ENCODE measurements around the gene TNNT2.

The TNNT2 gene

DNA sequence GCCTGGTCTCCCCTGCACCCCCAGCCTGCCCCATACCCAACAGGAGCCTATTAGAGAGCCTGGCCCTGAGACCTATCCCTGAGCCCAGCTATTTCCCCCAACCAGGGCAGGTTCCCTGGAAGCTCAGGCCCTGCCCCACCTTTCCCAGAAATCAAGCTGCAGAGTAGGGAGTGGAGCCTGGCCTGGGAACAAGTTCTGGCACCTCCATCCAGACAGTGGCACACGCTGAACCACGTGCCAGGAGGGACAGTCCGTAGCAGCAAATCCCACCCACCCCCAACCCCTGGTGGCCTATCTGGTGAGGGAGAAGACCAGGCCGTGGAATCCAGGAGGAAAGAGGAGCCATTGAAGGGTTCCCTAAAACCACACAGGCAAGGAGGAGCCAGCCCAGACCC is 22.6 kb downstream of the TNNT2 start:
- DNase-seq, result no peak

DNA sequence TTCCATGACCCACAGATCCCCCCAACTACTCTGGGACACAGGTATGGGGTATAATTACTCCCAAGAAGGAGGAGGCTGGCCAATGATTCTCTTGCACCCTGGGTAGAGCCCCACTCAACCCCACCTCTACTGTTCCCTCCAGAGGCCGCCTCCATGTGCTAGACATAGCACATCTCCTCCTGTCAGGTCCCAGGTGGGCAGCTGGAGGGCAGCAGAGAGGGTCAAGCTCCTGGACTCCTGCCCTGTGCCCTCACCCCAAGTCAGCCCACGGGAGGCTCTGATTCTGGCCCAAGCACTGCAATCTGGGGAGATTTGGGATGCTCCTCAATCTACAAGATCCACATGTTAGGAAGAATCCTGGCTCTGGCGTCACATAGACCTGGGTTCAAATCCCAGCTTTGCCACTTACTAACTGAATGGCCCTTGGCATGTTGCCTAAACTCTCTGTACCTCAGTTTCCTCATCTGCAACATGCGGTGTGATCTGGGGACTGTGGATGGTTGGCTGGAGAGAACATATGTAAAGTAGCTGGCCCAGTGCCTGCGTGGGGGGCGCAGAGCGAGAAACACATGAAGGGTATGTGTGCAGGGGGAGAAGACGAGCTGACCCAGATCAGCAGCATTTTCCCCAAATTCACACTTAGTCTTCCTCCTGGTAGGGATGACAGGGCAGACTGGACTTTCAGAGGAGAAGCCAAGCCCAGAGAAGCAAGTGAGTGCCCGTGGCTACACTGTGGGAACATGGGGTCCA is 23.2 kb downstream of the TNNT2 start:
- DNase-seq, result no peak

DNA sequence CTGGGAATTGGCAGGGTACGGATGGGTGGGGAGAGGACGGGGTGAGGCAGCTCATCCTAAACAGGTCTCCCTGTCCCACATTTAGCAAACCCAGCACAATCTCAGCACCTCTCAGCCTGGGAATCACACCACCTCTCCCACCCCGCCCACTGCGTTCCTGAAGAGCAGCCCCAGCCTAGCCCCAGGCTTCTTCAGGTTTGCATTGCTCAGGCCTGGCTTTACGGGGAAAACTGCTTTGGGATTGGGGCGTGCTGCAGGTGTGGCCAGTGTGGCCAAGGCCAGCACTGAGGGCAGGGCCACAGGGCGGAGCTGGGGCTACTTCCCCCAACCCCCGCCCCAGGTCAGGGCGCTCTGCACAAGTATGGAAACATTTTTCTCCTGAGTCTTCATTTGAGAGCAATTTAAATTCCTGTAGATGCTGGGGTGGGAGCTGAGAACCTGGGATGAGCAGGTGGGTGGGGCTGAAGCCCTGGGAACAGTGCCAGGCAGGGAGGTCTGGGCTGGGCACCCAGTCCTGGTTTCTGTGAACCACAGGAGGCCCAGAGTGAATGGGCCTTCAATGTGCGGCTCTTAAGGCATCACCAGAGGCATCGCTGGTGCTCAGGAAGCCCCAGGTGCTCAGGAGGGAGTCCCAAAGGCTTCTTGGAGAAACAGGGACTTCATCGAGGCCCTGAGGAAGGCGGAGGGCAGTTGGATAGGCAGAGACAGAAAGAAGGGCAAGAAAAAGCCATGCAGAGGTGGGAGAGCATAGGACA is 24.1 kb downstream of the TNNT2 start:
- DNase-seq, result no peak

DNA sequence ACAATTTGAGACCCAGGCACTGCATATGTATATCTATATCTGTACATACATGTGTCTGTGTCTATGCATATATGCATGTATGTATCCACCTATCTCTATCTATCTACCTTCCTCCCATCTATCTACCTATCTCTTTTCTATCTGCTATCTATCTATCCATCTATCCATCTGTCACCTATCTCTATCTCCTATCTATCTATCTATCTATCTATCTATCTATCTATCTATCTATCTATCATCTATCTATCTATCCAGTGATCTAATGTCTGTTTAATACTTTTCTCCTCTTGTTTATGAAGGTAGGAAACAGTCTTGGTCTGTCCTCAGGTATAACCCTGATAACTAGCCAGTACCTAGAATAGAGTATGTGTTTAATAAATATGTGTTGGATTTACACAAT is 25.9 kb downstream of the TNNT2 start:
- no peak for DNase-seq

DNA sequence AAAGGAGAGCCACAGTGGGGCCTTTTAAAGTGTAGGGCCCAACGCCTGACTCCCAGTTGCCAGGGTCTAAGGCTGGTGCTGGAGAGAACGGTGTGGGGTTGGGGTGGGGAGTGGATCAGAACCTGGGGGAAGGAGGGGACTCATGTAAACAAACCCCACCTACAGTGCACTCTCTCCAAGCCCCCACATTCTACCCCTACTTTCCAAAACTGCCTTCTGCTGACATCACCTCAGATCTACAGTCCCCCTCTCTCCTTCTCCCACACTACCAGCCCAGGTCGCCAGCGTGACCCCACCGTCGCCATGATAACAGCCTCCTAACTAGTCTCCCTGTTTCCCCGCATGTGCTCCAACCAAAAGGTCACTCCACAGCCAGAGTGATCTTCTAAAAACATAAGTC is 26.6 kb downstream of the TNNT2 start:
- DNase-seq, result no peak

DNA sequence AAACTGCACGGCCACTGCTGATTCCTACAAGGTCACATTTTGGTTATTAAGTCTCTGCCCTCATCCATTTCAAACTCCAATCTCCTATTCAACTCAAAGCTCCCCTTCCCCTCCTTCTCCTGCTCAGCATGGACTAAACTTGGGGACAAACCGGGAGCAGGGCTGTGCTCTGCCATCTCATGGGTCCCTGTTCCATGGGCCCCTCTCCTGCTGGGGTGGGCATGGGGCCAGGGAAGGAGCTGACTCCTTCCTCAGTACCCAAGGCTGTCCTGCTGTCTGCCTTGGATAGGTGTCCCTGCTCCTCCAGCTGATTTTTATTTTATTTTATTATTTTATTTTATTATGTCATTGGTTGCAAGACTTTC is 27.1 kb downstream of the TNNT2 start:
- DNase-seq, result no peak

DNA sequence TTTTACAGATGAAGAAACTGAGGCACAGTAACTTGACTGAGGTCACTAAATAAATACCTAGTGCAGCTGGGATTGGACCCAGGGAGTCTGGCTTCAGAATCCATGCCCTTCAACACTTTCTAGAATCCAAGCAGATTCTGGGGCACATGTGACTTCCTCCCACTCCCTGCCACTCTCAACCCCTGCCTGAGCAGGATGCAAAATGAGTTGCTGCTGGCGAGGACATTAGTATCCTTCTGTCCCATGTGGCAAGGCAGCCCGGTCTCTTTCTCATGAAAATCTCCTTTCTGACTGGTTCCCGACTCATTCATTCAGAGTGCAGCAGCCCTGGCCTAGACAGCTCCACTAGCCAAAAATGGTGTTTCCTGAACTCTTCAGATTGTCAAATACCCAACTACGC is 28.4 kb downstream of the TNNT2 start:
- DNase-seq, result no peak

DNA sequence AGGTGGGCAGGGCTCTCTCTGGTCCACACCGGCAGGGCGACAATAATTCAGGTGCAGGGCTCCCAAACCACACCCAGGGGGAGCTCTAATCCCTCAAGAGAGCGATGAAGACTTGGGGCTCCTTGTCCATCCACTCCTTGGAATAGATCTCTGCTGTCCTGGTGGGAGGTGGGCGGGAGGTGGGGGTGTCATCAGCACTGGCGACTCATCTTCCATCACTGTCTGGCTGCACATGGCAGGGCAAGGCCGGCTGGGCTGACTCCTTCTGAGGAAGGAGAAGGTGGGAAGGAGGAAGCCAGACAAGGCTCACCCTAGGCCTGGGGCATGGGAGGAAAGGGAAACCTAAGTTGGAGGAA is 29.3 kb downstream of the TNNT2 start:
- no peak for DNase-seq

DNA sequence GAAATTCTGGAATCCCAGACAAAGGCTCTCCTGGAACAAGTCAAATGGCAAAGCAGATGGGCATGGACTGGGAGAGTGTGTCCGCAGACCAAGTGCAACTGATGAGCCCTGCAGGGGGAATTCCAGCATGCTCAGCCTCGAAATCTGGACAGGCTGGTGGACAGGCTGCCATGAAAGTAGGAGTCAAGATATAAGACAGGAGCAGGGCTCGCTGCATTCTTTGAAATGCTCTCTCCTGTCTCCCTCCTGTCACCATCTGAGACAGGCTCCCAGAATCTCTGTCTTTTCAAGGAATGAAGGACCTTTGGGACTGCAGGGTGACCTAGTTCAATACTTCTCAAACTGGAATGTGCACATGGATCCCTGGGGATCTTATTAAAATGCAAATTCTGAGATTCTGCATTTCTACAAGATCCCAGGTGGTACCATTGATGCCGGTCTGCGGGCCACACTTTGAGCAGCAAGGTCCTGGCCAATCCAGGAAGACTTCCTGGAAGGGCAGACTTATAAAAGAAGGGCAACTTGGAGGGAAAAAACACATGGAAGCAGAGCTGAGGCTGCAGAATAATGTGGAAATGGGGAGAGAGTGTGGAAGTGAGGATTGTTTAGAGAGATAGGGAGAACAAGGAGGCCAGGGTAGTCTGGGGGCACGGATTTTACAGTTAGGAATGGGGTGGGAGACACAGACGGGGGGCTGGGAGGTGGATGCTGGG is 29.8 kb downstream of the TNNT2 start:
- no peak for DNase-seq

DNA sequence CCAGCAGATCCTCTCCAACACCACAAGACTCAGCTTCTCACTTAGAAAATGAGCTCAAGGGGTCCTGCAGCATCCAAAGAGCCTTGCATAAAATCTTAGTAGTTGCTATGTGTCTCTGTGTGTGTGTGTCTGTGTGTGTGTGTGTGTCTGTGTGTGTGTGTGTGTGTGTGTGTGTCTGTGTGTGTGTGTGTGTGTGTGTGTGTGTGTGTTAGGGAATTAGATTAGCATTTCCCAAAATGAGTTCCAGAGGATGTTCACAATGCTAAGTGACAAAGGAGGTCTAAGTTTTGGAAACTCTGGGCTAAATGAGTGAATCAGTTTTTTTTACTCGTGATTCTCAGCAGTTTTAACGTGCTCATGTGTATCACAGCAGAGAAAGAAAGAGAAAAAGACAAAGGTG is 30.5 kb downstream of the TNNT2 start:
- no peak for DNase-seq

DNA sequence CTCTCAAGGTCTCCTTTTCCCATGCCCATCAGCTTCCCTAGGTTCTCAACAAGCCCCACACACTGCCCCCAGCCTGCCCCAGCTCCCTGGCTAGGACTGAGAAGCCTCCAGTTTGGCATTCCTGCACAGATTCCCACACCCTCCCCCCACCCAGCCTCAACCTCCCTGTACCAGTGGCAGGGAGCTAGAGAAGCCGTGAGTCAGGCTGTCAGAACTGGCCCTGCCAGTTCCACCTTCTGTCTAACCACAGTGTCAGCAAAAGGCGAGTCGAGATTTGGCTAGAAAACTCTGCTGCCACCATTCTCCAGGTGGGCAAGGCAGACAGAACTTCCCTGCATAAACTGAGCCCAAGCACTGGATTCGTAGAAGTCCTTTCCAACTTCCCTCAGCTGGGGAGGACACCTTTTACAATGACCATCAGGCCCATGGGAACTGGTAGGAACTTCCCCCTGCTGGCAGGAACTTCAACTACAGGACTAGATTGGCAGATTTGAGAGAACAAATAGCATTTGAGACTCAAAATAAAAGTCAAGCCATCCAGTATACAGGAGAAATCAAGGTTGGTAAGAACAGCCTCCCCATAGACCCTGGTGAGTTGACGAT is 31.0 kb downstream of the TNNT2 start:
- DNase-seq, result no peak

DNA sequence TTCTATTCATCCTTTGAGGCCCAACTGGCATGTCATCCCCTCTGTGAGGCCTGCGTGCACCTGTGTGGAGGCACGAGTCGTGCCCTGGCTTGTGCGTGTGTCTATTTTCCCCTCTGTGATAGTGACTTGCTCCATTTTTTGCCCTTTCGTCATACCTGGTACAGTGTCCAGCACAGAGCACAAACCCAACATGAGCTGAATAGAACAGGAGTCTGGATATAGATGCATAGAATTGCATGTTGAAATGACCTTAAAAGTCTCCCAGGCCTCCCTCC is 32.5 kb downstream of the TNNT2 start:
- no peak for DNase-seq

DNA sequence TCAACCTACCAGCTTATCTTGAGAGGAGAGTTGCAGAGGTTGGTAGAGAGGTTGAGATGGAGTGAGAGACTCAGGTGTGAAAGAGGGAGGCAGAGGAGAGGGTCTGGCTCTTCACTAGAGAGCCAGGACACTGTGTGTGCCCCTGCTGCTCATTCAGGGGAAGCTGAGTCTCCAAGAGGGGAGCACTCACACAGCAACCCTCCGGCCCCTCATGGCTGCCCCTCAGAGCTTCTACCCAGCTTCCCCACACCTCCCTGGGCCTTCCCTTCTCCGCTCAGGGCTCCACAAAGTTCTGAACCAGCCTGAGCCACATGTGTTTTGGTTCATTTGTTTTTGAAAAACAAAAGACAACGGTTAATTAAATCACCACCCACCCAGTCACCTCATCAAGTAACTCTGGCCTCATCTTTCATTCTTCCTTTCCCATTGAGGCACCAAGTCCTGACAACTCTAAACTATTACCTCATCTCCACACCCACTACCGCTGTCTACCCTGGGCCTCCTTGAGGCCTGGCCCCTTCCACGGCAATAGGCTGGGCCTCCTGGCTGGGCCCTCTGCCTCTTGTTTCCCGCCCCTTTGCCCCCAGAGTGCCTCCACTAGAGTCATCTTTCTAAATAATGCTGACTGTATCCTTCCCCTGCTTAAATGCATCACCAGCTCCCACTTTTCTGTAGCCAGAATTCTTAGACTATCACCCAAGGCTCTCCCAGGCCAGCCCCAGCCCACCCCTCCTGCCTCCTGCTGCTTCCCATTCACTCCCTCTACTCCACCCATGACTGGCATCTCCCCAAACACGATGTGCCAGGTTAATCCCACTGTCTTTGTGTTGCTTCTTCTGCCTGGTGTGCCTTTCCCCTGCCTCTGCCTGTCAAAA is 33.0 kb downstream of the TNNT2 start:
- DNase-seq, result no peak

DNA sequence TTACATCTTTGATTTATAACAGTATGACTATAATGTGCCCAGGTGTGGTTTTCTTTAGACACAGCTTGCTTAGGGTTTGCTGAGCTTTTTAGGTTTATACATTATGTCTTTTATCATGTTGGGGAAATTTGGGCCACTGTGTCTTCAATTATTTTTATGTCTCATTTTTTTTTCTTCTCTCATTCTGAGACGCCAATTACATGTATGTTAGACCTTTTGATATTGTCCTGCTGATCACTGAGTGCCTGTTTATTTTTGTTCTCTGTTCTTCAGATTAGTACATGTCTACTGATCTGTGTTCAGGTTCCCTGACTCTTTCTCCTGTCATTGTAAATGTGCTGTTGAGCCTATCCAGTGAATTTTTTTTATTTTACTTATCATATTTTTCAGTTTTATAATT is 36.1 kb downstream of the TNNT2 start:
- DNase-seq, result no peak

DNA sequence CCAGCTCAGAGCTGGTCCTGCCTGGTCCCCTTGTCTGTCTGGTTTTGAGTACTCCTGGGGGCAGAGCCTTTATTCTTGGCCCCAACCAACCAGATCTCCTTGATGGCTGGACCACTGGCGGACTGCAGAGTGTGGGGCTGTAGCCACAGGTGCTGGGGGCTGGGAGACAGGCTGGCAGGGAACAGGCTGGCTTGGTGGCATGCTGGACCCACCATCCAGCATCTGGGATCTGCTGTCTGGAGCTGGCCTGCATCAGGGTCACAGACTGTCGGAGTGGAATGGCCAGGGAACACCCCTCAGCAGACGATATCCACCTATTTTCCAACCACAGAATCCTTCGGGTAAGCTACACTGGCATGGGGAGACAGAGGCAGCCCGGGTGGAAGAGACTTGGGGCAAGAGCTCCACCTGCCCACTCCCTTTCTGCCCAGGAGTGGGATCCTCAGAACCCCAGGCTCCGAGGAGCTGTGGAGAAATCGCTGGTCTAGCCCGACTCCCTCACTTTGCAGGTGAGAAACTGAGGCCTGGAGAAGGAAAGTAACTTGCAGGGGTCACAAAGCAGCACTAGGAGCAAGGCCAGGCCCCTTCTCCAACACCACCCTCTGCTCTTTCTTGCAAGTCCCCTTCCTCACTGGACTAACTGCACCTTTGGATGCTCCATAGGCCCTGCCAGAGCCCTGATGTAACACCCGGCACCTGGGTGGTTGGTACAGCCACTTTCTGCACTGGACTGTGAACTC is 40.6 kb downstream of the TNNT2 start:
- DNase-seq, result no peak

DNA sequence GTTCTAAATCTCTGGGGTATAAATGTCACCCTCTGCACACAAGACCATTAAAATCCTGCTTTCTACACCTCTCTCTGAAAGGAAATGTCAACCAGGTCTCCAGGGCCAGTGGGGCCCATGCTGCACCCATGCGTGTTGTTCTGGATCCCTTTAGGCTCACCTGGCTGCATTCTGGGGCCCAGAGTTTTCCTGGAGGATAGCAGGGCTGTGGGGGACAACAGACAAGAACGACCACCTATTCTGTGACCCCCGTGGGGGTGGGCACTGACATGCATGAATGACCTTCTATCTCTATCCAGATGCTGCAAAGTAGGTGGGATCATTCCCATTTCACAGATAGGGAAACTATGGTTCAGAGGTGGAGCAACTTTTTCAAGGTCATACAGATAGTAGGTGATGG is 41.6 kb downstream of the TNNT2 start:
- no peak for DNase-seq

DNA sequence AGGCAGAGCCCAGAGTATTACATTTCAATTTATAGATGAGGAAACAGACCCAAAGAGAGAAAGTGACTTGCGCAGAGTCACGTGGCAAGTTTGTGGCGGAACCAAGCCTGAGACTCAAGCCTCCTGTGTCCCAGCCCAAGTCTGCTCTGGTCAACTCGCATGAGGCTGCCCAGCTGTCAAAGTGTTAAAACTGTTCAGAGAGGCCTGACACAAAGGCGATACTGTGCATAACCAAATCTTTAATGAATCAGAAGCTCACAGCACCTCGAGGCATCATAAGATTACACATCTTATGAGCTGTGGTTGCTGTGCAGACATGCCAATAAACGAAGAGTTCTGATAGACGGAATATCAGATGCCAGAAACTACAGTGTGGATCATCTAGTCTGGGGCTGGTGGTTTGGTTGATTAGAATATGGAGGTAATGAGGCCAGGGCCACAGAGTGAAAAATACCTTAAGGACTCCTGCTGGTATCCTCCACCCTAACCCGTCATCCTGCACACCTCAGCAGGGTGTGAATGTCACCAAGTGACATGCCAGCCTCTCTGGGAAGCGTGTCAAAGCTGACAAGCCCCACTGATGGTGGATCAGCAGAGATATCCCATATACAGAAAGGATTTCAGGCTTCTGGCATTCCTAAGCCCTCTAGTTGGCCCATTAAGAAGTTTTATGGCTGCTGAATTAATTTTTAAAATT is 42.2 kb downstream of the TNNT2 start:
- no peak for DNase-seq

DNA sequence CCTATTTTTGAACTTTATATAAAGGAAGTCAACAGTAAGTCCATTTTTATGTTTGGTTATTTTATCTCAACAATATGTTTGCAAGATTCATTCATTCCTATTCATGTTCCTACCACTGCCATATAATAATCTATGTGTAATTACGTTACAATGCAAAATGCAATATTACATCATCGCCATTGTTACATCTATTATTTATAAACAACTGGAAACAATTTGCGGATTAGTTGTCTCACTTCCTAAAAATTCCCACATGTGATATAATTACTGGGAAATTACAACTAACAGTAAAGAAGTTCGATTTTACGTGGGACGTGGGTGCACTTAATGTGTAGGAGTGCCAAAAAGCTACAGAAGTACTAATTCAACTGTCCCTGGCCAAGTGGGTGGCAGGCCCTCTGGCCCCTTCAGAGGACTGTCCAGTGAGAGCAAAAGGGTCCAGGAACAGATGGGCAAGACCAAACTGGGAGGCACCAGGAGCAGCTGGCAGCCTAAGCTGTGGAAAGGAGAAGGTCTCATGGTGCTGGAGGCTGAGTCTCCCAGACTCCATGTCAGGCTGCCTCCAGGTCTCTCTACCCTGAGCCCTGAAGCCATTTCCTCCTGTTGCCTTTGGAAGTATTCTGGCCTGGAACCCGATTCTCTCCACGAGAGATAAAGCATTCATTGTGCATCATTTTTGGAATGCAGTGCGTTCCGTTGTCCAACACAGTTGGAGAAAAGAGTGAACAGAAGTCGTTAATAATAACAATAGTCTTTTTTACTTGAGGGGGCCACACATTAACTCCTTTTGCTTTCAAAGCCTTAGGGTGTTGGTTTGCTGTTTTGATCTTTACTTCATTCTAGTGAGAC is 42.9 kb downstream of the TNNT2 start:
- DNase-seq, result no peak

DNA sequence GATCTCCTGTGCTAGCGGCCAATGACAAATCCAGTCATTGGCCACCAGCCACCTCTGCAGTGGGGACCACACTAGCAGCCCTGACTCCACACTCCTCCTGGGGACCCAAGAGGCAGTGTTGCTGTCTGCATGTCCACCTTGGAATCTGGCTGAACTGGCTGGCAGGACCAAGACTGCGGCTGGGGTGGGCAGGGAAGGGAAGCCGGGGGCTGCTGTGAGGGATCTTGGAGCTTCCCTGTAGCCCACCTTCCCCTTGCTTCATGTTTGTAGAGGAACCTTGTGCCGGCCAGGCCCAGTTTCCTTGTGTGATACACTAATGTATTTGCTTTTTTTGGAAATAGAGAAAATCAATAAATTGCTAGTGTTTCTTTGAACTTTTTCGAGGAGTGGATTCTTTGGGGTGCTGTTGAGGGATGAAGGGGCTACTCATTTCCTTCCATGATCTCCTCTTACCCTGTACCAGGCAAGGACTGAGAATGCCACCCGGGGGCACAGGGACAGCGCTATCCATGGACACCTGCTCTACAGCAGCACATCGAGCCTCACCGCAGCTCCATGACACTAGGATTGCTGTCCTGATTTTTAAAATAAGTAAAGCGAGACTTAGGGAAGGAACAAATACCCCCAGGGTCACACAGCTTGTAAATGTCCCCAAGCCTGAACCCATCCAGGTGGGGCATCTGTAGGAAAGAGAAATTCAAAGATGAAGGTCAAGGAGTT is 44.7 kb downstream of the TNNT2 start:
- DNase-seq, result no peak

DNA sequence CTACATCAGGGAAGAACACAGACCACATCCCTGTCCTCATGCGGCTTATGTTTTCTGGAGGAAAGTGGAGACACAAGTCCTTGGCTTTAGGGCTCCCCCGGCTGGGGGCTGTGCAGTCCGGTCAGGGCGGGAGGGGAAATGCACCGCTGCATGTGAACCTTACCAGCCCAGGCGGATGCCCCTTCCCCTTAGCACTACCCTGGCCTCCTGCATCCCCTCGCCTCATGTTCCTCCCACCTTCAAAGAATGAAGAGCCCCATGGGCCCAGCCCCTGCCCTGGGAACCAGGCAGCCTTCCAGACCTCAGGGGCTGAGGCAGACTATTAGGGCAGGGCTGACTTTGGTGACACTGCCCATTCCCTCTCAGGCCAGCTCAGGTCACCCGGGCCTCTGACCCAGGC is 45.5 kb downstream of the TNNT2 start:
- no peak for DNase-seq

Data from activated effector memory CD4-positive, alpha-beta T cell treated with anti-CD3 and anti-CD28 coated beads, Interleukin-2, amount 50 U/mL, for 16 hours (primary cell).